Lower leg skin (tissue), 3 donors: Measurements from ENCODE around the gene PSMB9.

Experiments
- CTCF ChIP-seq, 3 donors: fragments of 450-650 bp; IDR thresholded peaks; one replicate each; pipeline ENCODE4 v1.5.1; 2016; ENCODE audit warnings: antibody characterized with exemption in 3 of 3, mild to moderate bottlenecking in 3 of 3, moderate library complexity in 2 of 3
- POLR2A ChIP-seq, 2 donors: fragments of 450-650 bp; IDR thresholded peaks; one replicate each; pipeline ENCODE4 v1.6.1; 2016 to 2017; ENCODE audit warnings: antibody characterized with exemption in 2 of 2, mild to moderate bottlenecking in 1 of 2, moderate library complexity in 1 of 2

DNA sequence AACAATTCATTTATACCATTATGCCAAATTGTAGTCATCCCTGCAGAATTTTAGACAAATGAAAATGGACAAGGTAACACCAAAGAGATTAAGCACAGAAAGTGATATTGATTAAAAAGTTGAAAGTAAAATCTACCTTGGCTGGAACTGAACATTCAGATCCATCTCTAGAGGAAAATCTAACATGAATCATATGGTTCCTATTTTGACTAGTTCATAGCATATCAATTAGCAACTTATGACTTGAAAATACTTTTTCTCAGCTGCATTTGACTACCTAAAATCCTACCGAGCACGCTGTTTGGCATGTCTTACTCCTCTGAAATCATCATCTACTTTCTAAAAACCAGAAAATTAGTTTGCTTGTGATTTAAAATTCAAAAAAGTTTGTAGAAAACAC lies 22.6 kb downstream of the PSMB9 start:
- TF ChIP-seq POLR2A (IDR thresholded peaks at IDR 0.05) (no peak), CTCF (IDR thresholded peaks at IDR 0.05) (no peak)
